ENCODE data around the gene HDGFL2.
A peak's percentile ranks its signal among the peaks of the same experiment; 100 is the strongest.

HDGFL2 gene

GRCh38 chr19:4474514-4475022 lies 2.5 kb downstream of the HDGFL2 start:
- Mint-ChIP-seq H3K9me3 (no peaks in the 10 kb centered on the region), H3K4me1 (peaks cover 21% of the 10 kb centered on the region), H3K36me3 (peaks cover 20% of the 10 kb centered on the region), H3K27me3 (no peaks in the 10 kb centered on the region), H3K27ac (peak overlapping the region; percentile 72), H3K4me3 (peak overlapping the region; percentile 80)
- no peak for ATAC-seq

- Mint-ChIP-seq H3K4me3 (no peak overlapping the region), H3K27ac (no peak overlapping the region), H3K36me3 (peaks cover 25% of the 10 kb centered on the region), H3K4me1 (peaks cover 21% of the 10 kb centered on the region), H3K27me3 (no peaks in the 10 kb centered on the region), H3K9me3 (no peaks in the 10 kb centered on the region)
- ATAC-seq = no peak
These were observed 5.1 kb downstream of the HDGFL2 start for GRCh38 chr19:4477034-4477801.

GRCh38 chr19:4482721-4483364 lies 10.7 kb downstream of the HDGFL2 start:
- Mint-ChIP-seq H3K36me3 (peaks cover 42% of the 10 kb centered on the region), H3K27me3 (no peaks in the 10 kb centered on the region), H3K27ac (no peak overlapping the region), H3K4me3 (no peak overlapping the region), H3K4me1 (no peaks in the 10 kb centered on the region), H3K9me3 (no peaks in the 10 kb centered on the region)
- ATAC-seq = no peak

GRCh38 chr19:4483385-4483784 lies 11.3 kb downstream of the HDGFL2 start:
- ATAC-seq = no peak
- no peaks in the 10 kb centered on the region for H3K27me3 Mint-ChIP-seq

GRCh38 chr19:4487572-4487971 lies 15.5 kb downstream of the HDGFL2 start:
- Mint-ChIP-seq H3K4me1 (no peaks in the 10 kb centered on the region), H3K9me3 (no peaks in the 10 kb centered on the region), H3K36me3 (peaks cover 49% of the 10 kb centered on the region), H3K27ac (no peak overlapping the region), H3K4me3 (no peak overlapping the region), H3K27me3 (no peaks in the 10 kb centered on the region)
- no peak for ATAC-seq

More at GRCh38 chr19:4483385-4483784, 11.3 kb downstream of the HDGFL2 start:
- H3K4me1 Mint-ChIP-seq = no peaks in the 10 kb centered on the region
- no peak overlapping the region for H3K27ac Mint-ChIP-seq
- H3K9me3 Mint-ChIP-seq = no peaks in the 10 kb centered on the region
- H3K4me3 Mint-ChIP-seq = no peak overlapping the region
- peaks cover 37% of the 10 kb centered on the region for H3K36me3 Mint-ChIP-seq

- Mint-ChIP-seq H3K9me3 (no peaks in the 10 kb centered on the region), H3K27ac (no peak overlapping the region), H3K4me3 (no peak overlapping the region), H3K36me3 (peaks cover 44% of the 10 kb centered on the region), H3K4me1 (no peaks in the 10 kb centered on the region), H3K27me3 (no peaks in the 10 kb centered on the region)
- ATAC-seq = no peak
These were observed 16.4 kb downstream of the HDGFL2 start for GRCh38 chr19:4488496-4488895.

- ATAC-seq = no peak
These were observed 19.3 kb downstream of the HDGFL2 start for GRCh38 chr19:4491446-4491845.

GRCh38 chr19:4492337-4493103 lies 20.4 kb downstream of the HDGFL2 start:
- Mint-ChIP-seq H3K9me3 (no peaks in the 10 kb centered on the region), H3K36me3 (peaks cover 33% of the 10 kb centered on the region), H3K27ac (no peak overlapping the region), H3K4me3 (no peak overlapping the region), H3K4me1 (no peaks in the 10 kb centered on the region), H3K27me3 (no peaks in the 10 kb centered on the region)
- no peak for ATAC-seq

More at GRCh38 chr19:4491446-4491845, 19.3 kb downstream of the HDGFL2 start:
- H3K9me3 Mint-ChIP-seq = no peaks in the 10 kb centered on the region
- no peaks in the 10 kb centered on the region for H3K27me3 Mint-ChIP-seq
- peaks cover 40% of the 10 kb centered on the region for H3K36me3 Mint-ChIP-seq
- H3K4me1 Mint-ChIP-seq = no peaks in the 10 kb centered on the region
- H3K4me3 Mint-ChIP-seq = no peak overlapping the region
- no peak overlapping the region for H3K27ac Mint-ChIP-seq

GRCh38 chr19:4493104-4493928 lies 21.2 kb downstream of the HDGFL2 start:
- H3K4me1 Mint-ChIP-seq = no peaks in the 10 kb centered on the region
- no peak for ATAC-seq
- H3K27ac Mint-ChIP-seq = no peak overlapping the region
- no peaks in the 10 kb centered on the region for H3K9me3 Mint-ChIP-seq
- H3K36me3 Mint-ChIP-seq = peaks cover 38% of the 10 kb centered on the region
- no peak overlapping the region for H3K4me3 Mint-ChIP-seq
- H3K27me3 Mint-ChIP-seq = no peaks in the 10 kb centered on the region

GRCh38 chr19:4493929-4494690 lies 22.0 kb downstream of the HDGFL2 start:
- H3K4me3 Mint-ChIP-seq = no peak overlapping the region
- ATAC-seq = no peak
- H3K4me1 Mint-ChIP-seq = no peaks in the 10 kb centered on the region
- no peaks in the 10 kb centered on the region for H3K27me3 Mint-ChIP-seq
- H3K27ac Mint-ChIP-seq = no peak overlapping the region
- H3K9me3 Mint-ChIP-seq = no peaks in the 10 kb centered on the region
- peaks cover 40% of the 10 kb centered on the region for H3K36me3 Mint-ChIP-seq

GRCh38 chr19:4494691-4495064 lies 22.6 kb downstream of the HDGFL2 start:
- no peaks in the 10 kb centered on the region for H3K4me1 Mint-ChIP-seq
- H3K9me3 Mint-ChIP-seq = no peaks in the 10 kb centered on the region
- H3K27me3 Mint-ChIP-seq = no peaks in the 10 kb centered on the region
- no peak overlapping the region for H3K4me3 Mint-ChIP-seq
- peaks cover 40% of the 10 kb centered on the region for H3K36me3 Mint-ChIP-seq
- ATAC-seq = no peak
- H3K27ac Mint-ChIP-seq = no peak overlapping the region

GRCh38 chr19:4495471-4495870 lies 23.4 kb downstream of the HDGFL2 start:
- ATAC-seq = no peak
- Mint-ChIP-seq H3K27ac (no peak overlapping the region), H3K36me3 (peaks cover 40% of the 10 kb centered on the region), H3K4me3 (no peak overlapping the region), H3K27me3 (no peaks in the 10 kb centered on the region), H3K4me1 (no peaks in the 10 kb centered on the region), H3K9me3 (no peaks in the 10 kb centered on the region)

GRCh38 chr19:4496304-4496703 lies 24.2 kb downstream of the HDGFL2 start:
- Mint-ChIP-seq H3K27me3 (no peaks in the 10 kb centered on the region), H3K27ac (no peak overlapping the region), H3K4me3 (no peak overlapping the region), H3K9me3 (no peaks in the 10 kb centered on the region), H3K4me1 (no peaks in the 10 kb centered on the region), H3K36me3 (peaks cover 43% of the 10 kb centered on the region)
- no peak for ATAC-seq

GRCh38 chr19:4497770-4498389 lies 25.8 kb downstream of the HDGFL2 start:
- H3K4me3 Mint-ChIP-seq = no peak overlapping the region
- ATAC-seq = no peak
- no peaks in the 10 kb centered on the region for H3K27me3 Mint-ChIP-seq
- H3K9me3 Mint-ChIP-seq = no peaks in the 10 kb centered on the region
- H3K36me3 Mint-ChIP-seq = peaks cover 43% of the 10 kb centered on the region
- no peak overlapping the region for H3K27ac Mint-ChIP-seq
- H3K4me1 Mint-ChIP-seq = no peaks in the 10 kb centered on the region

Measured in stimulated activated memory B cell treated with anti-CD40 and anti-IgM and Interleukin-4, amounts not matched to agents 10 μg/mL and 1 μg/mL and 100 μg/mL, for 72 hours (primary cell).